GM21786 (cell line): ENCODE data around the gene FAM229B.
"Not testable (repeated sequence)": the region's sequence is repeated elsewhere in the genome, so short reads cannot be mapped to it uniquely, and the experiment has no call there.

ENCODE experiments used
- ATAC-seq: cut with Tn5 transposase; IDR thresholded peaks from one replicate; pipeline ENCODE4 v1.9.1; 2021; ENCODE audit not compliant: unreplicated experiment

The FAM229B gene, protein sequence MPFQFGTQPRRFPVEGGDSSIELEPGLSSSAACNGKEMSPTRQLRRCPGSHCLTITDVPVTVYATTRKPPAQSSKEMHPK

DNA sequence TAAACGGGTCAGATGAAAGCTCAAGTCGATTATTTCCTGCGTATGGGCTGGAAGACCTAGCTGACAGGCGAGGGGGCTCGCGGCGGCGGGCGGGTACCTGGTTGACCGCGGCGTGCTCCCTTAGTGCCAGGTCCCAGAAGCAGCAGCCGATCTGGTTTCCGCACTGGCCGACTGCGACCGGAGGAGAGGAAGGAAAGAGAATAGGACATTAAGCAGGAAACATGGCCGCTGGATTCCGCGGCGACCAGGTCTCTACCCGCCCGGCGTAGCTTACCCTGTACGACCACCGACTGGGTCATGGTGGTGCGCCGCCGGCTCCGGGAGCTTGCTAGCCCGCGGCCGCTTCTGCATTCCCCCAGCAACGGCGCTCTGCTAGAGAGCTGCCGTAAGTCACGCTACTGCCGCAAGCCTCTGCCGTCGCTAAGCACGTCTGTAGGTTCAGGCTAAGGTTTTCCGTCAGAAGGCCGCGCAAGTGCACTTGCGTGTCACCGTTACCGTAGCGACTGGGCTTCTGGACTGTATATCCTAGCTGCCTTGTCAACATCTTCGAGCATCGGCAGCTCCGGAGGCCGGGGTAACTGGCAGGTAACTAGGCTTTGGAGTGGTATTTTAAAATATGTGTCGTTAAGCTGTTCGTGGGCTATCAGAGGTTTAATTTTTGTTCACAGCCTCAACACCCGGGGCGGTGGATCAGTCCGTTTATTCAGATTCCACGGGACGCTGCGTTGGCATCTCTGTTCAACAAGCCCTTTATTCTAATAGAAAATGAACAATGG lies at the start of gene FAM229B, which contains the start of gene TUBE1:
TSS of gene FAM229B (plus strand) at position 456 of the 776 bp plus-strand sequence. CDS start 11,693 bp downstream, outside the sequence.
TSS of gene TUBE1 (minus strand) at position 347 of the 776 bp plus-strand sequence. CDS start at position 299, 48 bp downstream.
- ATAC-seq: peak; percentile 98

DNA sequence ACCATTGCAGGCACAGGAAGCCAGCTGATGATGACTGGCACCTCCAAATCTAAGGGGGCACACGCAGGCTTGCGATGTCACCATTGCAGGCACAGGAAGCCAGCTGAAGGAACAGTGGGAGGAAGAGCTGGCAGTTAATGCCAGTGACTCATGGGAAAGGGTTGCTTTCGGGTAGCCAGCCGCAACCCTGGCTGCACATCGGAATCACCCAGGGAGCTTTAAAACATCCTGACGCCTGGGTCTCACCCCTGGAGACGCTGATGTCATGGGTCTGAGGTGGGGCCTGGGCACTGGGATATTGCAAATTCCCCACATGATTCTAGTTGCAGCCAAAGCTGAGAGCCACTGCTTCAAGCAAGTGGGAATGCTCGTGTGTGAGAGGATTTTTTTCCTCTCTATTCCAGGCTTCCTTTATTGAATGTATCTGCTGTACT lies 49.6 kb upstream of the FAM229B start:
- ATAC-seq: no peak

DNA sequence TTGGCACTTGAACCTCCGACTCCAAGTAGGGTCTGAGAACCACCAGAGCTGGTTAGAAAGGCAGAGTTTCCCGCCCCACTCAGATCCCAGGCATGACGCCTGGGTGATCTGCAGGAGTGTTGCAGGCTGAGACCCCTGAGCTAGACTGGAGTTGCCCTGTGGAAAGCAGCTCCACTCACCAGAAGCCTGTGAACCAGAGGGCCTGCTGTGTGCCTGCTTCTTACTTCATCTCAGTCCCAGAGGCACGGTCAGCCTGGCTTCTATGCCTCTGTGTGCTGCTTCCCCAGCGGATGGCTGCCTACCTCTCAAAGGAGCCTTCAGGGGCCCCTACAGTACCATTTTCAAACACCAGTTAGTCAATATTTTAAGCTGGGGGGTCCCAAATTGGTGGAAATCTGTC lies 49.1 kb upstream of the FAM229B start:
- ATAC-seq: no peak

DNA sequence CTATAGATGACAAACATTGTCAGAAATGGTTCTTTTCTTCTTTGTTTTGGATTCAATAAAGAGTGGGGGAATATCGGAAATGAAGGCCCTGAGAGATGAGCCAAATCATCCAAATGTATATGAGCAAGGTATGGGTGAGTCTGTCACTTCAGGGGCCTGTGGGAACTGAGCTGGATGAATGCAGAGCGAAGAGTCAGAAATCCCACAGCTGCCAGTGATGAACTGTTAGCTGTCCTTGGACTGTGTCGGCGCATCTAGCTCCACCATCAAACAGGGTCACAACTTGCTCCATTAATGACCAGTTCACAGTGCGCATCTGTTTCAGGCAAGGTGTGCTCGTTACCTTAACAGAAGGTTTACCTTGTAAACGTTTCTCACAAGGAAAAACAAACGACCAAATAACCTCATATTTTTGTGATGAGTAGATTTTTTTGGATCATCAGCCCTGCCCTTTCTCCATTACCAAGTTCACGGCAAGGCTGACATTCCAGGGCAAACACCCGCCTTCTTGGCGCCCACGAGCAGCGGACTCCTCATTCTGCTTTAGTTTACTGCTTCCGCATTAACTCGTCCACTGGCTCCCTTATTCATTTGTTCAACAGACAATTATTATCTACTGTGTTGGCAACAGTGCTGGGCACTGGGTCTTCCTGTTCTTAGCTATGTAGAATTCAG lies 48.5 kb upstream of the FAM229B start:
- ATAC-seq: no peak

DNA sequence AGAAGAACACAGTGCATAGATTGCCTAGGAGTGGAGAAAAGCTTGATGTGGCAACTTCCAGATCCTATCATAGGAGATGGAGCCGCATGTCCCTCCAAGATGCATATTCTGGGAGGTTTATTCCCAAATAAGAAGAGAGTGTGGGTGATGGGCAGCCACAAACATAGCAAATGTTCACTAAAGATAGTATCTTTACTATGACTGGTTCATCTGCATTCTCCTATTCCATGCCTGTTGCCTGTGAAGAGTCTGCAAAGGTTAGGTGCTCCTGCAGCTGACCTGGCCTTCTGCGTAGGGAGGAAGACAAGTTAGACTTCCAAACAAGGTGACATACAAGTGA lies 48.0 kb upstream of the FAM229B start:
- no peak for ATAC-seq

DNA sequence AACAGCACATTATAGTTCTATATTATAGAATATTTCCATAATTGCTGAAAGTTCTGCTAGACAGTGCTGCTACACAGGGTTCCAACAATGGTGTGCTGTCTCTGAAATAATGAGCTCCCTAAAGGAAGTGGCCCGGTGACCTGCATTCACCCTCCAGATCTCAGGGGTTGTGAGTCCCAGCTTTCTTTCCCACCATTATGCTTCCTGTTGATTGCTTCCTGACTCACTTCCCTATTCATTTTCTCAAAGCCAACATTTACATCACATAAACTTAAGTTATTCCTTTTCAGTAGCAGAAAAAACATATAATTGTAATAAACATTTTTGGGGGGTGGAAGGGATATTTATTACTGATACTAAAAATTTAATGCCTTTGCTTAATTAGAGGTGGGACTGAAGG lies 46.4 kb upstream of the FAM229B start:
- ATAC-seq: no peak

DNA sequence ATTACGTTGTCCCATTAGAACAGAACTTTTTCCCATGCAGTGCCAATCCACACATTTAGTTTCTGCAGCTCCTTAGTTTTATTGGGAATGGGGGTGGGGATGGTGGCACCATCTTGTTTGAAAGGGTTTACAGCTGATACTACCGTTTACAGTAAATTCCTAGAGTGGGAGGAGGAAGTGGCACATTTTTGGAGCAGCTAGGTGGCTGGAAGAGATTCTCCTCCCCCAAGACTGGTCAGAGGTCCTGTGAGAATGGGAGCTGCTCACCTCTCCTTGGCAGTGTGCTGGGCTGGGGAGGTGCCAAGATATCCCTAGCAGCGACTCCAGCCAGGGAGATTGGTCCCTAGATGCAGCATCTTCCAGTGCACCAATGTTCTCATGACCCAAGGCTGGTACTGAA lies 45.9 kb upstream of the FAM229B start:
- ATAC-seq: no peak

DNA sequence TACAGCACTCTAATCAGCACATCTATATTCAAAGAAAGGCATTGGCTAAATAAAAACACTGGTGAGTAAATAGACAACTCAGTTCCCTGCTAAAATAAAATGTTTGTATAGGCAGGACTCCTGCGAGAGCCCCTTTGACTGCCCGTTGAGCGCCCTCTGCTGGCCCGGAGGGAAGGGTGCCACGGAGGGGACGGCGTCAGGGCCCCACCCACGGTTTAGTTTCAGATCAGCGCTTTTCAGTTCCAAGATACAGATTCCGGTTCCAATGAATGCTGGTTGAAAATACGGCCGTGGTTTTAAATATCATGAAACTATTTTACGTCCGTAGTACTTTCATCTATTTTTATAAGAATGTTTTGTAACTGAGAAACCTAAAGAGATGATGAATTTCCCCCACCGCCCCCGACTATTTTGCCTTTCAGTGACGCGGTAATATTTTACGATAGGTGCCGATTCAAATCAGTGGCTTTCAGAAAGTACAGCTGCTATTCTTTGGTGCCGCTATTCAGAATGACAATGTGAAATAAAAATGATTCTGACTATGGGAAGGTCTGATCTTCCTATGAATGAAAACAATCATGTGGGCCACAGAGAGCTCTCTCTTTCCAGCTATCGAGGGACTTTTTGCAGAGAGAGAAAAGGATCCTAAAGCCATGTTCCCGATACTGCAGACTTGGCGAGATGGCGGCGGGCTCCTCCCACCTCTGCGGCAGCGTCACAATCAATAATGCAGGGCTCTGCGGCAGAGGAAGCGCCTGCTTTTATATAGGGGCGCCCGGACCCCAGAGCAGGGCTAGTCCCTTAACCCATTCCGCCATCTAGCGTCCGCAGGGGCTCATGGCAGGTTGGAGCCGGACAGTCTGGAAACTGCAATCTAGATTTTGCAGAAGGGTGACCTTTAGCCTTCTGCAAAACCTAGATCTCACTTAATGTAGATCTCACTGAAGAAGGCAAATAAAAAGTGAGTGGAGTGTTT lies 44.1 kb upstream of the FAM229B start:
- peak; percentile 91 for ATAC-seq

DNA sequence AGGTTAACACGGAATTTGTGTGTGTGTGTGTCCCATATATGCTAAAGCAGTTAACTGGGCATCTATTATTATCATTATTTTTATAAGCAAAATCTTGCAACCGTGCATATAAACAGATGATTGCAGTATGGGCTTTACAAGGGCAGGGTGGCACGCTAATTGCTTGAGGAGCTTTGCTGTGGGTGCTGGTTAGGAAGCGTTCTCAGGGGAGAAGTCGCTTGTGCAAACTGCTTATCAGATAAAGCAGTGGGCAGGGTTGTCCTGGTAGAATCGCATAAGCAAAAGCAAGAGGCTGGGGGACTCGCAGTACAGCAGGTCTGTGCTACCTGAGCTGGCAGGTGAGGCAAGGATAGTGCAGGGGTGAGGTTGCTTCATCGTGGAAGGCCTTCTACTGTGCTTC lies 43.2 kb upstream of the FAM229B start:
- no peak for ATAC-seq

DNA sequence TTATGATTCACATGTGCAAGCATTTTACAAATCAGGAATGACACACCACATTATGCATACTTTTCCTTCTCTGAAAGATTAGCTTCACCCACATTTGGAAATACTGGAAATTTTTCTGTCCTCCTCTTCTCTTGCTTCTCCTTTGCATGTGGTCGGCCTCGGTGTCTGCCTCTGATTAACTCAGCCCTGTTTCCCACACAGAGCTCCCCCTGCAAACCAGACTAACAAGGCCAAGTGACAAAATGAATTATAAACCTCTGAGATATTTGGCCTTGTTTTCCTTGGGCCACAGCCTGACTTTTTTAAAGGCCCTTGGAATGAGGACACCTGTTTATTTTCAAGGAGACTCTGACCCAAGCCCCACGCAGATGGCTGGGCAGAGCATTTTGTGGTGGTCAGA lies 42.5 kb upstream of the FAM229B start:
- no peak for ATAC-seq

DNA sequence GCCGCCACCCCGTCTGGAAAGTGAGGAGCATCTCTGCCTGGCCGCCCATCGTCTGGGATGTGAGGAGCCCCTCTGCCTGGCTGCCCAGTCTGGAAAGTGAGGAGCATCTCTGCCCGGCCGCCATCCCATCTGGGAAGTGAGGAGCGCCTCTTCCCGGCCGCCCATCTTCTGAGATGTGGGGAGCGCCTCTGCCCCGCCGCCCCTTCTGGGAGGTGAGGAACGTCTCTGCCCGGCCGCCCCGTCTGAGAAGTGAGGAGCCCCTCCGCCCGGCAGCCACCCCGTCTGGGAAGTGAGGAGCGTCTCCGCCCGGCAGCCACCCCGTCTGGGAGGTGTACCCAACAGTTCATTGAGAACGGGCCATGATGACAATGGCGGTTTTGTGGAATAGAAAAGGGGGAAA lies 39.9 kb upstream of the FAM229B start:
- not testable (repeated sequence) for ATAC-seq

DNA sequence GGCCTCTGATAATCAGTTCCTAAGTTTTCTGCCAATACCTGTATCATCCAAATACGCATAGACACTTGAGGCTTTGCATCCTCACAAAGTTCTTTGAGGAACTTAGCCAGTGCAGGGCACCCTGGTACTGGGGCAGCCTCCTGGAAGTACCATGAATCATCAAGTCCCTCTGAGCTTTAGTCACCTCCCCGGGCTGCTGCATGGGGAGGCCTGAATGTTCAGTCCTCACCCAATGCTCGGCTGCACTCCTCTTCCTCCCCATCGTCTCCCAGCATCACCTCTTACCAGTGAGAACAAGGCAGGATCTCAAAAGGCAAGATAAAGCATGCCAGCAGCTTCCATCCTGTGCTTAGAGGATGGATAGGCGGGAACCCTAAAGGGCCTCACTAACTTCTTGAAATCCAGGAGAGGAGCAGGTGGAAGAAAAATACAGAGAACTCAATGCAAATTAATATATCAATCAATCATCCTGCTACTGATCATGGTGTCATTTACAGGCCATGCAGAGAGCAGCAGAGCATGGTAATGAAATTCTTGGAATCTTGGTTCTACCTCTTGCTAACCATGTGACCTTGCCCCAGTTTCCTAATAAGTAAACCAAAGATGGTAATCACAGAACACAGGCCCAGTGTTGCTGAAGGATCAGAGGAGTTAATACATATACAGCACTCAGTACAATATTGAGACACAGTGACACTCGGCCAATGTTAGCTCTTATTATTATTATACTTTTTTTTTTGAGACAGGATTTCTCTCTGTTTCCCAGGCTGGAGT lies 38.2 kb upstream of the FAM229B start:
- ATAC-seq: no peak

DNA sequence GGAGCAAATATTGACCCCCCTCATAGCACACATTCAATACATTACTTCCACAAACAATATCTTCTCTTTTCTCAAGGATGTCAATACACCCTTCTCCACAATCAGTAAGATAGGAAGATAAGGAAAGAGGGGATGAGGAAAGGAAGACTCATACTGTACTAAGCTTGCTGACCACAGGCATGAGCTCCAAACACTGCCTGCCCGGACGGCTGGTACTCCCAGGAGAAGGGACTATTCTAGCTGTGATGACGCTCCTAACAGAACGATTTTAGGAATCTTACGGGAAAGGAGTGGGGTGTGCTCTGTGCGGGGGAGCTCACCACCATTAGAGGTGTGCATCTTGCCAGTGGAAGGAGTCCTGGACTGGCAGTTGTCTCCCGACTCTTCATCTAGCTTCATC lies 37.4 kb upstream of the FAM229B start:
- ATAC-seq: no peak

DNA sequence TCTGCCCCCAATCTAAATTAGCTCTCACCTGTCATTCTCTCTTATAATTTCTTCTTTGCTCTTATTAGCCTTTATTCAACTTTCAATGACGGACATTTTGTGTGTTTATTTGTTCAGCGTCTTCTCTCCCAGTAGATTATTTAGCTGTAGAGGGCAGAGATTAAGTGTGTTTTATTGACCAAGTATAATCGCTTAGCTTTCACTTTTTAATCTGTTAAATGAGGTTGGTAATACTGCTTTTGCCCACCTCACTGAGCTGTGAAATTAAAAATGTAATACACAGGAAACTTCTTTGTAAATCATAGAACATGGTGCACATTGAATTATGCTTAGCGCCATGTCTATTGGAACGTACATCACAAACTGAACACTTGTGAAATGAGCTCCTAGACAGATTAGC lies 37.0 kb upstream of the FAM229B start:
- ATAC-seq: no peak

DNA sequence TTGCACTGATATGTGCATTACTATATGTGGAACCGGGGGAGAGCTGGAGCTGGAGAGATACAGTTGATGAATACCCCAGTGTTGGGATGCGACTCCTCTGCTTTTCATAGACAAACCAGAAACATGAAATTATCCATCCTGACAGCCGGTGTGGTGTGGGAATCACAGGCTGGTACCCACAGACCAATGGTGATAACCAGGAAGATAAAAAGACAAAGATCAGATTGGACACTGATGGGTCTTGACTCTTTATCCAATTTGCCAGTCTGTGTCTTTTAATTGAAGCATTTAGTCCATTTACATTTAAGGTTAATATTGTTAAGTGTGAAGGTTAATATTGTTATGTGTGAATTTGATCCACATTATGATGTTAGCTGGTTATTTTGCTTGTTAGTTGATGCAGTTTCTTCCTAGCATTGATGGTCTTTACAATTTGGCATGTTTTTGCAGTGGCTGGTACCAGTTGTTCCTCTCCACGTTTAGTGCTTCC lies 36.1 kb upstream of the FAM229B start:
- ATAC-seq: not testable (repeated sequence)

DNA sequence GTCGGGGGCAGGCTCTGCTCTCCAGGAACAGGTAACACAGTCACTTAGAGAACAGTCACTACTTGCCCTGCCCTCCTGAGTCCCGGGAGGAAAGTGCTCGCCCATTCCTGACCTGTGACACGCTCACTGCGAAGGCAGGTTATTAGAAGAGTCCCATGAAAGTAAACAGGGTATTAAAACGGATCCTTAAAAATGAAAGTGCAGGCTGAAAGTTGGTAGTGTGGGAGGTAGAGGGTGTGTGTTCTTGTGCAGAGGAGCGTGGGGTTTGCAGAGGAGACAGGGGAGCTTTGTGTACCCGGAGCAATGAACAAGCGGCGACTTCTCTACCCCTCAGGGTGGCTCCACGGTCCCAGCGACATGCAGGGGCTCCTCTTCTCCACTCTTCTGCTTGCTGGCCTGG lies 33.4 kb upstream of the FAM229B start, which contains the start of gene CCN6:
TSS of gene CCN6 (plus strand) at position 104 of the 400 bp plus-strand sequence. CDS start at position 358, 254 bp downstream.
- ATAC-seq: no peak

DNA sequence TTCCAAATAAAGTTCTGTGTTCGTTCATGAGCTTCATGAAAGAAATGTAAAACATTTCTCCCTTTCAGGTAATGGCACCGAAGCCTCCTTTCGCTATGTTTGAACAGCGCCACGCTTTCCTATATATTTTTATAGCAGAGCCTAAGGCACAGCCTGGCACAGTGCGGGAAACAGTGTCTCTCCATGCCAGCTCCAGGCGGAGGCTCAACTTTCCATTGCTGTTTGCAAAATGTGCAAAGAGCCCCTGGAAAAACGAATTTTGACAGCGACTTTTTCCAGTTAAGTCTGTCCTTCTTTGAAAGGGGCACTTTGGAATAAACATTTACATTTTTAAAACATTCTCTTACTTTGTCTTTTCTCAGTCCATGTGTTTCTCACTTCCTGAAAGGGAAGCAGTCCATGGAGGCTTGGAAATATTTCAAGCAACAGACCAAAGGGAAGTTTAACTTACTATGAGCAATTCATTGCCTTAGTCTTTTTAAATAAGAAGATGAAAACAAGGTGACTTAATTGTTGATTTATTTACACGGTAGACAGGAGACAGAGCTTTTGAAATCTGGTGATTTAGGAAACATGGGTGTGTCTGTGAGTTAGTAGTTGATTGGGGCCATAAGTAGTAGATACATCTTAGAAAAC lies 32.7 kb upstream of the FAM229B start:
- no peak for ATAC-seq

DNA sequence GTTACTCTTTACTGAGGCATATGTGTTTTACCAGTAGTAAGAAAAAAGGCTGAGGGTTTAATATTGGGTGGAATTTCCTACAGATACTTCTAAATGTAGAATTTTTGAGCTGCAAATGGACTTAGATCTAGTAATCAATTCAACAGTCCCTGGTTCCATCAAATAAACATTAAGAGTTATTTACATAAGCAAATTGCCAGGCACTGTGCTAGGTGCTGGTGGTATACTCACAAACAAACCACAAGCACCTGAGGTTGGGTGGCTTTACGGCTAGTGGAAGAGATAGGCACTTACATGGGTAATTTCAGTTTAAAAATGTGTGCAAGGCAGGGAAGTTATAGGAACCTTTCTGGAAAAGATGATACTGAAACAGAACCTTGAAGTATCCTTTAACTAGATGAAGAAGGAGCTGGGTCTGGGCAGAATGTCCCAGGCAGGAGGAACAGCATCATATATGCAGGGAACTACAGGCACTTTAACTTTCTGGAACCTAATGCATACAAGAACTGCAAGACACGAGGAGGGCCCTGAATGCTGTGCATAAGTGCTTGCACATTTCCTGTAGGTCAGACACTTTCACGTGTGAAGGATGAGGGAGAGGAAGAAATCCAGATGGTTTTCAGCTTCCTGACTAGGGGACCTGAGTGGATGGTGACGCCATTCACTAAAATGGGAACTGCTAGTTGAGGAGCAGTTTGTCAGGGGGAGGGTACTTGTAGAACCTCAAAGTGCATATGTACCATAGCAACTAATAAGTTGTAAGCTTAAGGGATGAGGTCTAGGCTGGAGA lies 29.0 kb upstream of the FAM229B start:
- no peak for ATAC-seq

DNA sequence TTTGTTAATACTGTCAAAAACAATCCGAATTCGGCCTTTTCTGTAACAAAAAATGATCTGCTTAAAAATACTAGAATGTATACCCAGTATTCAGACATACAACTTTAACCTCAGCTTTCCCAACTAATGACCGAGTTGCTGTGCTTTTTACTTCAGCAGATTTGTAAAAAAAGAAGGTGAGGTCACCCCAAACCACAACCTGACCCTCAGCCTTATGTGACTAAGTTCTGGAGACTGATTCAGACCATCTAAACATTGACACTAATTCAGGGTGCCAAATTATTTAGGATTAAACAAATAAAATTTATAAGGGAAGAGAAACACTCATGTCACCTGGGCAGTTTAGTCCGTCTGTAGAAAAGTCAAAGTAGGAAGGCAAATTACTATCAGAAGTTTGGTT lies 25.8 kb upstream of the FAM229B start:
- no peak for ATAC-seq
